ENCODE measurements around the gene KLF9. TPM values are rescaled to one million over a fixed set of nuclear protein-coding genes. Genes with fewer than 3 reads are reported as not detected.

The KLF9 gene
- total RNA-seq, 2 donors from 2014 or later: 0.13 to 0.31 TPM

- Mint-ChIP-seq H3K4me1 (no peaks in the 10 kb centered on the region), H3K27ac (no peak overlapping the region), H3K9me3 (no peaks in the 10 kb centered on the region), H3K36me3 (ENCODE audit: low read depth) (no peaks in the 10 kb centered on the region), H3K27me3 (ENCODE audit: insufficient read depth) (peaks cover 4% of the 10 kb centered on the region), H3K4me3 (no peak overlapping the region)
- H3K9me3 ChIP-seq (ENCODE audit: control insufficient read depth, low read length): no peaks in the 10 kb centered on the region
- H3K36me3 ChIP-seq (ENCODE audit: control insufficient read depth, insufficient read depth, low read length): no peaks in the 10 kb centered on the region
- no peaks in the 10 kb centered on the region for H3K4me1 ChIP-seq (ENCODE audit: control insufficient read depth, insufficient read depth, low read length)
- no peak overlapping the region for H3K4me3 ChIP-seq (ENCODE audit: low read length)
- no peak overlapping the region for H3K27ac ChIP-seq (ENCODE audit: low read depth, low read length)
- 89 to 91% methylated on average over 4 to 5 of the region's 6 CpGs for WGBS, 2 experiments (ENCODE audit: insufficient coverage in 1 of 2, insufficient read length in 1 of 2)
- H3K9ac ChIP-seq (ENCODE audit: extremely low read depth, low read length, poor library complexity, severe bottlenecking): no peak overlapping the region
- H3K27me3 ChIP-seq (ENCODE audit: control insufficient read depth, insufficient read depth, low read length, poor library complexity, severe bottlenecking): no peaks in the 10 kb centered on the region
- DNase-seq: no peak
- no peak for TF ChIP-seq CTCF (conservative IDR thresholded peaks at IDR 0.05)
Measured at GRCh38 chr9:70395652-70396051, 18.8 kb downstream of the KLF9 start.

GRCh38 chr9:70392850-70393249 lies 21.6 kb downstream of the KLF9 start:
- no peak for DNase-seq
- no peak overlapping the region for H3K4me3 Mint-ChIP-seq

GRCh38 chr9:70392189-70392588 lies 22.3 kb downstream of the KLF9 start:
- Mint-ChIP-seq H3K4me3 (no peak overlapping the region), H3K36me3 (ENCODE audit: low read depth) (no peaks in the 10 kb centered on the region), H3K27ac (no peak overlapping the region), H3K4me1 (peaks cover 4% of the 10 kb centered on the region), H3K27me3 (ENCODE audit: insufficient read depth) (no peaks in the 10 kb centered on the region), H3K9me3 (no peaks in the 10 kb centered on the region)
- WGBS, 2 experiments (ENCODE audit: insufficient coverage in 1 of 2, insufficient read length in 1 of 2): 83 to 85% methylated on average over 1 to 2 of the region's 2 CpGs
- peak; percentile 27 for TF ChIP-seq CTCF (conservative IDR thresholded peaks at IDR 0.05)
- H3K36me3 ChIP-seq (ENCODE audit: control insufficient read depth, insufficient read depth, low read length): no peaks in the 10 kb centered on the region
- no peak overlapping the region for H3K9ac ChIP-seq (ENCODE audit: extremely low read depth, low read length, poor library complexity, severe bottlenecking)
- DNase-seq: no peak
- no peaks in the 10 kb centered on the region for H3K27me3 ChIP-seq (ENCODE audit: control insufficient read depth, insufficient read depth, low read length, poor library complexity, severe bottlenecking)
- no peaks in the 10 kb centered on the region for H3K4me1 ChIP-seq (ENCODE audit: control insufficient read depth, insufficient read depth, low read length)
- no peak overlapping the region for H3K27ac ChIP-seq (ENCODE audit: low read depth, low read length)
- H3K9me3 ChIP-seq (ENCODE audit: control insufficient read depth, low read length): no peaks in the 10 kb centered on the region
- H3K4me3 ChIP-seq (ENCODE audit: low read length): no peak overlapping the region

More at GRCh38 chr9:70392850-70393249, 21.6 kb downstream of the KLF9 start:
- no peaks in the 10 kb centered on the region for H3K9me3 Mint-ChIP-seq
- no peaks in the 10 kb centered on the region for H3K36me3 Mint-ChIP-seq (ENCODE audit: low read depth)
- H3K27ac Mint-ChIP-seq: no peak overlapping the region
- no peaks in the 10 kb centered on the region for H3K4me1 ChIP-seq (ENCODE audit: control insufficient read depth, insufficient read depth, low read length)
- H3K9ac ChIP-seq (ENCODE audit: extremely low read depth, low read length, poor library complexity, severe bottlenecking): no peak overlapping the region
- H3K27me3 ChIP-seq (ENCODE audit: control insufficient read depth, insufficient read depth, low read length, poor library complexity, severe bottlenecking): no peaks in the 10 kb centered on the region
- H3K4me1 Mint-ChIP-seq: no peaks in the 10 kb centered on the region
- H3K36me3 ChIP-seq (ENCODE audit: control insufficient read depth, insufficient read depth, low read length): no peaks in the 10 kb centered on the region
- TF ChIP-seq CTCF (conservative IDR thresholded peaks at IDR 0.05): no peak
- 93% methylated on average over 3 of the region's 3 CpGs for WGBS, 2 experiments (ENCODE audit: insufficient coverage in 1 of 2, insufficient read length in 1 of 2)
- no peaks in the 10 kb centered on the region for H3K9me3 ChIP-seq (ENCODE audit: control insufficient read depth, low read length)
- no peak overlapping the region for H3K4me3 ChIP-seq (ENCODE audit: low read length)
- H3K27me3 Mint-ChIP-seq (ENCODE audit: insufficient read depth): no peaks in the 10 kb centered on the region
- H3K27ac ChIP-seq (ENCODE audit: low read depth, low read length): no peak overlapping the region

Measured in endodermal cell (in vitro differentiated cells).